Osteoblast (primary cell): ENCODE results near the gene GKN1. TPM values are rescaled to one million over a fixed set of nuclear protein-coding genes. Genes with fewer than 3 reads are reported as not detected.
A peak's percentile ranks its signal among the peaks of the same experiment; 100 is the strongest.

Experiments used
- DNase-seq: peaks from one replicate; pipeline ENCODE4 v3.0.0; 2011; ENCODE audit warnings: low spot score, mixed read lengths; ENCODE audit not compliant: insufficient read length; ENCODE audit errors: missing footprints
- H2AFZ ChIP-seq: 2 replicates; pipeline ENCODE4 v1.6.0; 2011; ENCODE audit warnings: mild to moderate bottlenecking, low read length
- H3K27ac ChIP-seq: 2 replicates; pipeline ENCODE4 v1.5.1; 2011; ENCODE audit warnings: mild to moderate bottlenecking, low read depth, low read length, moderate library complexity
- H3K27me3 ChIP-seq: 2 replicates; pipeline ENCODE4 v1.6.0; 2012; ENCODE audit warnings: mild to moderate bottlenecking, control low read depth, inconsistent platforms, low read length, moderate library complexity; ENCODE audit not compliant: insufficient read depth
- H3K36me3 ChIP-seq: 2 replicates; pipeline ENCODE4 v1.5.1; 2011; ENCODE audit warnings: mild to moderate bottlenecking, low read length, control low read depth, moderate library complexity; ENCODE audit not compliant: insufficient read depth
- H3K4me1 ChIP-seq: 2 replicates; pipeline ENCODE4 v1.5.1; 2011; ENCODE audit warnings: mild to moderate bottlenecking, low read length, control low read depth, moderate library complexity; ENCODE audit not compliant: insufficient read depth
- H3K4me2 ChIP-seq: 2 replicates; pipeline ENCODE4 v1.6.0; 2011; ENCODE audit warnings: mild to moderate bottlenecking, low read length; ENCODE audit not compliant: insufficient read depth
- H3K4me3 ChIP-seq: fragments of 200-600 bp; sonication (generic); 3 replicates; pipeline ENCODE4 v1.5.1; 2012; ENCODE audit warnings: mild to moderate bottlenecking, low read length, inconsistent platforms; ENCODE audit not compliant: insufficient read depth
- H3K79me2 ChIP-seq: 2 replicates; pipeline ENCODE4 v1.6.0; 2012; ENCODE audit warnings: mild to moderate bottlenecking, low read length, control low read depth, inconsistent platforms; ENCODE audit not compliant: insufficient read depth
- H3K9me3 ChIP-seq: 2 replicates; pipeline ENCODE4 v1.5.1; 2011; ENCODE audit warnings: low read depth, low read length, control low read depth
- H4K20me1 ChIP-seq: 2 replicates; pipeline ENCODE4 v1.6.0; 2012; ENCODE audit warnings: mild to moderate bottlenecking, low read length, control low read depth; ENCODE audit not compliant: insufficient read depth
- CTCF ChIP-seq: IDR thresholded peaks from 2 replicates; pipeline ENCODE4 v1.5.1; 2011; ENCODE audit warnings: mild to moderate bottlenecking, low read depth, low read length, moderate library complexity; ENCODE audit errors: extremely low read depth
- total RNA-seq: library from RNA; depleted of rRNA; stranded (reverse); fragments of >200 nt; gene quantifications from 2 replicates; pipeline ENCODE4 v1.2.3, GENCODE V29; 2012

The GKN1 gene
- total RNA-seq, 1 donor, result not detected

GRCh38 chr2:68971591-68972231 is 2.7 kb upstream of the GKN1 start:
- Histone ChIP-seq H3K79me2 (no peaks in the 10 kb centered on the region), H3K4me2 (peak overlapping the region; percentile 37), H2AFZ (no peak overlapping the region), H4K20me1 (no peaks in the 10 kb centered on the region), H3K4me1 (peaks cover 43% of the 10 kb centered on the region), H3K27me3 (no peaks in the 10 kb centered on the region), H3K27ac (peak overlapping the region; percentile 98), H3K9me3 (no peaks in the 10 kb centered on the region), H3K4me3 (no peak overlapping the region), H3K36me3 (no peaks in the 10 kb centered on the region)
- TF ChIP-seq CTCF, result no peak
- peak; percentile 84 for DNase-seq

- no peak for TF ChIP-seq CTCF
- Histone ChIP-seq H3K79me2 (no peaks in the 10 kb centered on the region), H3K9me3 (no peaks in the 10 kb centered on the region), H3K27me3 (no peaks in the 10 kb centered on the region), H3K27ac (peak overlapping the region; percentile 63), H4K20me1 (no peaks in the 10 kb centered on the region), H3K4me1 (peaks cover 41% of the 10 kb centered on the region), H3K36me3 (no peaks in the 10 kb centered on the region), H3K4me3 (no peak overlapping the region), H3K4me2 (peak overlapping the region; percentile 35), H2AFZ (peak overlapping the region; percentile 52)
- no peak for DNase-seq
Measured at GRCh38 chr2:68974946-68975665, 670 bp downstream of the GKN1 start.

DNA sequence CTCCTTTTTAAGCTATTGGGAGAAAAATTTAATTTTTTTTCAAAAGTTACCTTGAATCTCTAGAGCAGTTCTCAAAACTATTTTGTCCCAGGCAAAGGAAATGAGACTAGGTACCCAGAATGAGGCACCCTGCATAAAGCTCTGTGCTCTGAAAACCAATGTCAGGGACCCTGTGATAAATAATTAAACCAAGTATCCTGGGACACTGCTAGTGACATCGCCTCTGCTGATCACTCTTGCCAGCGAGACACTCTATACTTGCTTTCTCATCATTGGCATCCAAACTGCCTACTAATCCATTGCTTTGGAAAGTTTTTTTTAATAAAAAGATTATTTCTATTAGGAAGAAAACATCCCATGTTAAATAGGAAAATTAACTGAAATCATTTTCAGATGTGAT is 1.4 kb downstream of the GKN1 start:
- no peak for DNase-seq
- H3K4me3 ChIP-seq, result no peak overlapping the region
- peak overlapping the region; percentile 35 for H3K4me2 ChIP-seq
- H3K79me2 ChIP-seq, result no peaks in the 10 kb centered on the region
- peaks cover 34% of the 10 kb centered on the region for H3K4me1 ChIP-seq
- H3K9me3 ChIP-seq, result no peaks in the 10 kb centered on the region
- H3K27ac ChIP-seq, result no peak overlapping the region
- no peak for TF ChIP-seq CTCF
- no peak overlapping the region for H2AFZ ChIP-seq
- no peaks in the 10 kb centered on the region for H3K27me3 ChIP-seq
- no peaks in the 10 kb centered on the region for H3K36me3 ChIP-seq
- H4K20me1 ChIP-seq, result no peaks in the 10 kb centered on the region

GRCh38 chr2:68977453-68977852 is 3.0 kb downstream of the GKN1 start:
- Histone ChIP-seq H3K36me3 (no peaks in the 10 kb centered on the region), H3K27me3 (no peaks in the 10 kb centered on the region), H3K9me3 (no peaks in the 10 kb centered on the region), H4K20me1 (no peaks in the 10 kb centered on the region), H3K4me1 (peaks cover 20% of the 10 kb centered on the region), H3K27ac (no peak overlapping the region), H3K4me2 (no peak overlapping the region), H2AFZ (no peak overlapping the region), H3K4me3 (no peak overlapping the region), H3K79me2 (no peaks in the 10 kb centered on the region)
- TF ChIP-seq CTCF, result no peak
- DNase-seq, result no peak
